ENCODE measurements around the gene DAAM1. TPM values are rescaled to one million over a fixed set of nuclear protein-coding genes. Genes with fewer than 3 reads are reported as not detected.

Gene DAAM1
- total RNA-seq, 1 donor from 2014 or later: 69.9 TPM

DNA sequence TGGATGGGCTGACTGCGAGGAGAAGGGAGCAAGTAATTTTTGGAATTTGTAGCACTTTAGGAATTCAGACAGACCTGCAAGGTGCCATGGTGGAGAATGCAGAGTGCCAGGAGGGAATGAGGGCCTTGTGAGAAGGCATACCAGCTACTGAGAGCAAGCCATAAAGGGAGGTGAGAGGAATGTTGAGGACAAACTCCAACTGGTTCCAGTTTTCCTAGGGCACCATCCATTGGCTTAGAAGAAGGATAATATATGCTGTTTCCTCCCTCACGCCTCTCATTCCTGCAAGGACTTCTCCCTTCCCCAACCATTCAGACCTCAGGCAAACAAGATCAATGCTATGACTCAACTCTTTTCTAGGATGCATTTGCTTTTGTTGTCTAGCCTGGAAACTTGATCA, 11.2 kb upstream of the DAAM1 start:
- H3K27ac Mint-ChIP-seq: no peak overlapping the region
- no peaks in the 10 kb centered on the region for H3K9me3 Mint-ChIP-seq (ENCODE audit: low read depth)
- H3K4me1 Mint-ChIP-seq (ENCODE audit: low read depth): no peaks in the 10 kb centered on the region
- no peaks in the 10 kb centered on the region for H3K36me3 Mint-ChIP-seq (ENCODE audit: insufficient read depth)
- DNase-seq (ENCODE audit: low spot score, unreplicated experiment): no peak
- peaks cover 3% of the 10 kb centered on the region for H3K27me3 Mint-ChIP-seq
- H3K4me3 Mint-ChIP-seq (ENCODE audit: low read depth): no peak overlapping the region
- TF ChIP-seq, protein P1, sequence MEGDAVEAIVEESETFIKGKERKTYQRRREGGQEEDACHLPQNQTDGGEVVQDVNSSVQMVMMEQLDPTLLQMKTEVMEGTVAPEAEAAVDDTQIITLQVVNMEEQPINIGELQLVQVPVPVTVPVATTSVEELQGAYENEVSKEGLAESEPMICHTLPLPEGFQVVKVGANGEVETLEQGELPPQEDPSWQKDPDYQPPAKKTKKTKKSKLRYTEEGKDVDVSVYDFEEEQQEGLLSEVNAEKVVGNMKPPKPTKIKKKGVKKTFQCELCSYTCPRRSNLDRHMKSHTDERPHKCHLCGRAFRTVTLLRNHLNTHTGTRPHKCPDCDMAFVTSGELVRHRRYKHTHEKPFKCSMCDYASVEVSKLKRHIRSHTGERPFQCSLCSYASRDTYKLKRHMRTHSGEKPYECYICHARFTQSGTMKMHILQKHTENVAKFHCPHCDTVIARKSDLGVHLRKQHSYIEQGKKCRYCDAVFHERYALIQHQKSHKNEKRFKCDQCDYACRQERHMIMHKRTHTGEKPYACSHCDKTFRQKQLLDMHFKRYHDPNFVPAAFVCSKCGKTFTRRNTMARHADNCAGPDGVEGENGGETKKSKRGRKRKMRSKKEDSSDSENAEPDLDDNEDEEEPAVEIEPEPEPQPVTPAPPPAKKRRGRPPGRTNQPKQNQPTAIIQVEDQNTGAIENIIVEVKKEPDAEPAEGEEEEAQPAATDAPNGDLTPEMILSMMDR (IDR thresholded peaks at IDR 0.05; ENCODE audit: unreplicated experiment): no peak

DNA sequence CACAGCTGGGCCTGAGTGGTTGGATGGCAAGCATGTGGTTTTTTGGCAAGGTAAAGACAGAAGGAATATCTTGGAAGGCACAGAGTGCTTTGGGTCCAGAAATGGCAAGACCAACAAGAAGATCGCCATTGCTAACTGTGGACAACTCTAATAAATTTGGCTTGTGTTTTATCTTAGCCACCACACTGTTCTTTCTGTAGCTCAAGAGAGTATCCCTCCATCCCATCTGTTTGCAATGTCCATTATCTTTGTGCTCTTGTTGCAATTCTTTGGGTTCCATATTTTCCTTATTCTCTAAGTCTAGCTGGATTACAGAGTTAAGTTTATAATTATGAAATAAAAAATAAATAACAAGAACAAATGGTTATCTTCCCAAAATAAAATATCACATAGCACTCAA, 6.7 kb upstream of the DAAM1 start:
- TF ChIP-seq, protein P1 (IDR thresholded peaks at IDR 0.05; ENCODE audit: unreplicated experiment): no peak
- peaks cover 17% of the 10 kb centered on the region for H3K27me3 Mint-ChIP-seq
- no peaks in the 10 kb centered on the region for H3K36me3 Mint-ChIP-seq (ENCODE audit: insufficient read depth)

DNA sequence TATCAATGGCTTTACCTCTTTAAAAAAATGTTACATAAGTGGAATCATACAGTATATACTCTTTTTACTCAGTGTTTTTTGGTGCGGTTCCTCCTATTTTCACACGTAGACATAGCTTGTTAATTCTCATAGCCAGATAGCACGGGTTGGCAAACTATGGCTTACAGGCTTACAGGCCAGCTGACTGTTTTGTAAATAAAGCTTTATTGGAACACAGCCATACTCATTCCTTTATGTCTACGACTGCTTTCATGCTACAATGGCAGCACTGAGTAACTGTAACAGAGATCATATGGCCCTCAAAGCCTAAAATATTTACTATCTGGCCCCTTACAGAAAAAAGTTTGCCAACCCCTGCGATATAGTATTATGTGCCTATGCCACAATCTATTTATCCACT, 5.8 kb upstream of the DAAM1 start:
- no peaks in the 10 kb centered on the region for H3K9me3 Mint-ChIP-seq (ENCODE audit: low read depth)
- H3K4me3 Mint-ChIP-seq (ENCODE audit: low read depth): no peak overlapping the region
- DNase-seq (ENCODE audit: low spot score, unreplicated experiment): no peak
- H3K27ac Mint-ChIP-seq: no peak overlapping the region
- H3K36me3 Mint-ChIP-seq (ENCODE audit: insufficient read depth): no peaks in the 10 kb centered on the region
- H3K27me3 Mint-ChIP-seq: peaks cover 17% of the 10 kb centered on the region
- peaks cover 1% of the 10 kb centered on the region for H3K4me1 Mint-ChIP-seq (ENCODE audit: low read depth)
- TF ChIP-seq, protein P1 (IDR thresholded peaks at IDR 0.05; ENCODE audit: unreplicated experiment): no peak

More for the DNA sequence above, 6.7 kb upstream of the DAAM1 start:
- Mint-ChIP-seq H3K9me3 (ENCODE audit: low read depth) (no peaks in the 10 kb centered on the region), H3K27ac (no peak overlapping the region), H3K4me3 (ENCODE audit: low read depth) (no peak overlapping the region), H3K4me1 (ENCODE audit: low read depth) (no peaks in the 10 kb centered on the region)
- DNase-seq (ENCODE audit: low spot score, unreplicated experiment): no peak

DNA sequence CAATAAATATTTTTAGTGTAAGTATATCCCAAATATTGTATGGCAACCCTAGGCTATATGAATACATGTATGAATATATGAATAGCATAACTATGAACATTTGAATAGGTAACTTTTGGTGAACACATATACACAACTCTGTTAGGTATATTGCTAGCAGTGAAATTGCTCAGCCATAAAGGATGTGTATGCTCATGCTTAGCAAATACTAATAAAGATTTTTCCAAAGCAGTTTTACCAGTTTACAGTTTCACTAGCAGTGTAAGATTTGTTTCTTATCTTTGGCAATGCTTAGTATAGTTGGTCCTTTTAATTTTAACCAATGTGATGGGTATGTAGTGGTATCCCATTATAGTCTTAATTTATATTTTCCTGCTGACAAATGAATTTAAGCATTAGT, 5.3 kb upstream of the DAAM1 start:
- Mint-ChIP-seq H3K4me1 (ENCODE audit: low read depth) (peaks cover 3% of the 10 kb centered on the region), H3K9me3 (ENCODE audit: low read depth) (no peaks in the 10 kb centered on the region), H3K27ac (no peak overlapping the region), H3K4me3 (ENCODE audit: low read depth) (no peak overlapping the region), H3K27me3 (peaks cover 17% of the 10 kb centered on the region), H3K36me3 (ENCODE audit: insufficient read depth) (no peaks in the 10 kb centered on the region)
- TF ChIP-seq, protein P1 (IDR thresholded peaks at IDR 0.05; ENCODE audit: unreplicated experiment): no peak
- no peak for DNase-seq (ENCODE audit: low spot score, unreplicated experiment)

DNA sequence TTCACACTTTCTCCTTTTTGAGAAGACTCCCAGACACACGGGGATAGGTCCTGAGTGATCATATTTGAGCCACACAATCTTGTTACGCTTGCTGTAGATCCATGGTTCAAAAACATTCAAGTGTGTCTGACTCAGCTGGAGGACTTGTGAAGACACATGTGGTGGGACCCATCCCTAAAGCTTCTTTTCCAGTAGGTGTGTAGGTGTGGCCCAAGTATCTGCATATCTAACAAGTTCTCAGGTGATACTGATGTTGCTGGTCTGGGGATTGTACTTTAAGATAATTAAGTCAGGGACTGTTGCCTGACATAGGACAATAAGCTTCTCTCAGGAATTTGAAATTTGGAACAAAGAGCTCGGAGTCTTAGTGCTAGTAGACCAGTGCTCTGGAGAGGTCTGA, 4.1 kb upstream of the DAAM1 start:
- H3K9me3 Mint-ChIP-seq (ENCODE audit: low read depth): no peaks in the 10 kb centered on the region
- no peak overlapping the region for H3K4me3 Mint-ChIP-seq (ENCODE audit: low read depth)

More for the DNA sequence above, 4.1 kb upstream of the DAAM1 start:
- TF ChIP-seq, protein P1 (IDR thresholded peaks at IDR 0.05; ENCODE audit: unreplicated experiment): no peak
- H3K4me1 Mint-ChIP-seq (ENCODE audit: low read depth): peaks cover 3% of the 10 kb centered on the region
- no peaks in the 10 kb centered on the region for H3K36me3 Mint-ChIP-seq (ENCODE audit: insufficient read depth)
- no peak for DNase-seq (ENCODE audit: low spot score, unreplicated experiment)
- H3K27me3 Mint-ChIP-seq: peaks cover 16% of the 10 kb centered on the region
- H3K27ac Mint-ChIP-seq: no peak overlapping the region

Measured in progenitor cell of endocrine pancreas (in vitro differentiated cells).